H1 (cell line): ENCODE results near the gene GRID1. TPM values are rescaled to one million over a fixed set of nuclear protein-coding genes. Genes with fewer than 3 reads are reported as not detected.

Source experiments
- CTCF ChIA-PET: fragments of 300-600 bp; sonication (Branson Sonifier 250); formaldehyde crosslinking; loops from one replicate; lab custom pipeline; 2021; ENCODE audit not compliant: partially characterized antibody; lab: Charles Lee
- POLR2A ChIA-PET: fragments of 300-600 bp; sonication (Branson Sonifier 250); formaldehyde crosslinking; loops from one replicate; lab custom pipeline; 2021; ENCODE audit warnings: inconsistent platforms; ENCODE audit not compliant: partially characterized antibody; lab: Charles Lee
- DNase-seq, 2 experiments: peaks; one replicate each; pipeline versions ENCODE4 v3.0.0 to v3.0.0-alpha.2; 2010 to 2022; ENCODE audit warnings: low spot score in 2 of 2, low read depth in 1 of 2, mixed read lengths in 1 of 2
- FAIRE-seq: peaks from 2 replicates; lab custom pipeline; 2011; peaks lifted over from hg19 to GRCh38; lab: Jason Lieb, UNC
- H2AFZ ChIP-seq: 2 replicates; pipeline ENCODE4 v1.8.1; 2012; ENCODE audit warnings: low read length, inconsistent platforms
- H2AK5ac ChIP-seq: 2 replicates; pipeline ENCODE4 v1.6.1; 2013; ENCODE audit warnings: low read depth, low read length
- H2BK120ac ChIP-seq: replicated peaks from 2 replicates; pipeline ENCODE3; 2013; ENCODE audit warnings: low read depth, low read length, inconsistent platforms
- H2BK12ac ChIP-seq: 2 replicates; pipeline ENCODE4 v1.6.1; 2013; ENCODE audit warnings: low read depth, low read length
- H2BK15ac ChIP-seq: 2 replicates; pipeline ENCODE4 v1.6.1; 2013; ENCODE audit warnings: low read length
- H2BK20ac ChIP-seq: 2 replicates; pipeline ENCODE4 v1.6.1; 2013; ENCODE audit warnings: low read length
- H2BK5ac ChIP-seq: 2 replicates; pipeline ENCODE4 v1.6.1; 2013; ENCODE audit warnings: low read depth, low read length
- H3K14ac ChIP-seq: 2 replicates; pipeline ENCODE4 v1.6.1; 2013; ENCODE audit warnings: inconsistent platforms; ENCODE audit not compliant: insufficient read length
- H3K18ac ChIP-seq: 2 replicates; pipeline ENCODE4 v1.6.1; 2013; ENCODE audit warnings: low read length; ENCODE audit errors: extremely low read depth
- H3K23ac ChIP-seq: 2 replicates; pipeline ENCODE4 v1.6.1; 2013; ENCODE audit warnings: inconsistent platforms; ENCODE audit not compliant: insufficient read length
- H3K23me2 ChIP-seq: 2 replicates; pipeline ENCODE4 v1.6.1; 2013; ENCODE audit warnings: low read depth, low read length
- H3K27ac ChIP-seq: 2 replicates; pipeline ENCODE4 v1.6.1; 2011; ENCODE audit warnings: low read depth, low read length, inconsistent platforms
- H3K27me3 ChIP-seq, 4 experiments: replicated peaks in 1 of 4; 1 replicate in 1 of 4; 2 replicates in 3 of 4; pipeline versions ENCODE4 v1.6.1 to v1.8.1; 2011 to 2013; ENCODE audit warnings: low read length in 3 of 4, mild to moderate bottlenecking in 3 of 4, inconsistent platforms in 2 of 4, mixed read lengths in 2 of 4, moderate library complexity in 1 of 4; ENCODE audit not compliant: control insufficient read depth in 3 of 4, insufficient read depth in 3 of 4; ENCODE audit errors: extremely low read depth in 1 of 4
- H3K36me3 ChIP-seq, 4 experiments: 2 replicates each; pipeline versions ENCODE4 v1.6.1 to v1.8.1; 2011 to 2013; ENCODE audit warnings: mild to moderate bottlenecking in 4 of 4, low read length in 3 of 4, moderate library complexity in 2 of 4, control low read depth in 1 of 4, inconsistent platforms in 1 of 4; ENCODE audit not compliant: insufficient read depth in 4 of 4, control insufficient read depth in 2 of 4
- H3K4ac ChIP-seq: replicated peaks from 2 replicates; pipeline ENCODE3; 2013; ENCODE audit warnings: low read length, low read depth, mixed read lengths, inconsistent platforms; ENCODE audit not compliant: insufficient read length
- H3K4me1 ChIP-seq, 4 experiments: replicated peaks in 1 of 4; 1 replicate in 1 of 4; 2 replicates in 3 of 4; pipeline versions ENCODE4 v1.6.1 to v1.8.1; 2011 to 2013; ENCODE audit warnings: low read length in 3 of 4, inconsistent platforms in 2 of 4, mixed read lengths in 1 of 4; ENCODE audit not compliant: insufficient read depth in 4 of 4, control insufficient read depth in 3 of 4
- H3K4me2 ChIP-seq, 2 experiments: 2 replicates each; pipeline versions ENCODE4 v1.6.1 to v1.8.1; 2011 to 2013; ENCODE audit warnings: low read depth in 2 of 2, low read length in 2 of 2, control low read depth in 1 of 2, inconsistent platforms in 1 of 2, mild to moderate bottlenecking in 1 of 2; ENCODE audit not compliant: insufficient read depth in 1 of 2
- H3K4me3 ChIP-seq, 4 experiments: fragments of 200-600, 300-600 bp in 1 of 4; sonication (generic), shearing (Covaris generic), sonication (Bioruptor Twin) in 1 of 4; 2 replicates each; pipeline versions ENCODE4 v1.5.1 to v1.8.1; 2011 to 2016; ENCODE audit warnings: low read length in 4 of 4, low read depth in 3 of 4, control low read depth in 2 of 4, inconsistent platforms in 2 of 4, mild to moderate bottlenecking in 2 of 4, mixed read lengths in 1 of 4, moderate library complexity in 1 of 4; ENCODE audit not compliant: insufficient read depth in 2 of 4; ENCODE audit errors: extremely low read depth in 1 of 4
- H3K56ac ChIP-seq: replicated peaks from 2 replicates; pipeline ENCODE3; 2013; ENCODE audit warnings: low read depth, mild to moderate bottlenecking, mixed read lengths, low read length, inconsistent platforms; ENCODE audit not compliant: insufficient read length
- H3K79me1 ChIP-seq: 2 replicates; pipeline ENCODE4 v1.6.1; 2013; ENCODE audit warnings: low read depth, low read length, control low read depth
- H3K79me2 ChIP-seq, 2 experiments: 2 replicates each; pipeline versions ENCODE4 v1.6.1 to v1.8.1; 2012 to 2013; ENCODE audit warnings: low read length in 2 of 2, mild to moderate bottlenecking in 2 of 2, inconsistent platforms in 1 of 2; ENCODE audit not compliant: insufficient read depth in 2 of 2, control insufficient read depth in 1 of 2
- H3K9ac ChIP-seq, 4 experiments: replicated peaks in 1 of 4; 1 replicate in 1 of 4; 2 replicates in 3 of 4; pipeline versions ENCODE4 v1.6.1 to v1.8.1; 2011 to 2013; ENCODE audit warnings: low read depth in 3 of 4, low read length in 3 of 4, control low read depth in 2 of 4, mild to moderate bottlenecking in 2 of 4, moderate library complexity in 2 of 4, inconsistent platforms in 1 of 4; ENCODE audit errors: extremely low read depth in 1 of 4
- H3K9me3 ChIP-seq, 2 experiments: 2 replicates each; pipeline versions ENCODE4 v1.6.1 to v1.8.1; 2012 to 2013; ENCODE audit warnings: mild to moderate bottlenecking in 2 of 2, moderate library complexity in 2 of 2, control low read depth in 1 of 2, inconsistent platforms in 1 of 2, low read depth in 1 of 2, low read length in 1 of 2, mixed read lengths in 1 of 2; ENCODE audit not compliant: insufficient read depth in 2 of 2
- H4K20me1 ChIP-seq, 2 experiments: replicated peaks in 1 of 2; 2 replicates each; pipeline versions ENCODE3 to v1.8.1; 2011 to 2013; ENCODE audit warnings: inconsistent platforms in 2 of 2, low read length in 2 of 2, mild to moderate bottlenecking in 1 of 2; ENCODE audit not compliant: insufficient read depth in 2 of 2, control insufficient read depth in 1 of 2
- H4K5ac ChIP-seq: 2 replicates; pipeline ENCODE4 v1.6.1; 2013; ENCODE audit warnings: low read length, low read depth, mixed read lengths, inconsistent platforms; ENCODE audit not compliant: insufficient read length
- H4K8ac ChIP-seq: 2 replicates; pipeline ENCODE4 v1.8.0; 2013; ENCODE audit warnings: mild to moderate bottlenecking, moderate library complexity, low read length, inconsistent platforms; ENCODE audit not compliant: insufficient read depth; ENCODE audit errors: extremely low read depth
- H4K91ac ChIP-seq: replicated peaks from 2 replicates; pipeline ENCODE3; 2013; ENCODE audit warnings: low read length, mixed read lengths, inconsistent platforms; ENCODE audit not compliant: insufficient read length
- CBX5 ChIP-seq: fragments of 300-800, 300-1000 bp; sonication (generic); IDR thresholded peaks from 2 replicates; pipeline ENCODE4 v1.7.1; 2016; ENCODE audit warnings: antibody characterized with exemption, low read length, low read depth
- JUN ChIP-seq: IDR thresholded peaks from 2 replicates; pipeline ENCODE4 v1.6.1; 2011; ENCODE audit warnings: low read depth, mild to moderate bottlenecking, improper control_type of control experiment, low read length
- JUND ChIP-seq: IDR thresholded peaks from 2 replicates; pipeline ENCODE4 v1.6.1; 2011; ENCODE audit warnings: mild to moderate bottlenecking, improper control_type of control experiment, low read length
- NANOG ChIP-seq: IDR thresholded peaks from 2 replicates; pipeline ENCODE4 v1.6.1; 2011; ENCODE audit warnings: low read length, low read depth, mild to moderate bottlenecking, inconsistent platforms; ENCODE audit not compliant: insufficient read depth, poor library complexity, severe bottlenecking
- POLR2A ChIP-seq, 2 experiments: IDR thresholded peaks; 1 replicate in 1 of 2; 2 replicates in 1 of 2; pipeline ENCODE4 v1.6.1; 2011; ENCODE audit warnings: low read depth in 2 of 2, low read length in 2 of 2, mild to moderate bottlenecking in 2 of 2; ENCODE audit errors: control extremely low read depth in 1 of 2
- SP1 ChIP-seq: IDR thresholded peaks from 2 replicates; pipeline ENCODE4 v1.6.1; 2011; ENCODE audit warnings: low read depth, low read length
- TEAD4 ChIP-seq: IDR thresholded peaks from 2 replicates; pipeline ENCODE4 v1.6.1; 2012; ENCODE audit warnings: low read depth, low read length, inconsistent platforms, mixed read lengths
- ZNF274 ChIP-seq: IDR thresholded peaks from 2 replicates; pipeline ENCODE4 v1.7.0; 2012; ENCODE audit warnings: low read length, borderline replicate concordance; ENCODE audit errors: extremely low read depth
- WGBS, 2 experiments: shearing (Covaris generic) in 1 of 2; methylation state at CpG; one replicate each; pipeline versions ENCODE4 v1.1.6 to v1.1.7; 2013 to 2015; ENCODE audit warnings: low lambda C conversion rate in 2 of 2, mixed read lengths in 2 of 2, inconsistent platforms in 1 of 2, low coverage in 1 of 2, missing lambda C conversion rate in 1 of 2; ENCODE audit not compliant: insufficient replicate concordance in 2 of 2, insufficient coverage in 1 of 2, insufficient read length in 1 of 2; ENCODE audit errors: extremely low coverage in 1 of 2, missing lambda C conversion rate in 1 of 2; 5-methylcytosine and 5-hydroxymethylcytosine counted together
- polyA plus RNA-seq, 7 experiments: library from polyadenylated mRNA; depleted of rRNA in 3 of 7; stranded (reverse) in 5 of 7; unstranded in 2 of 7; fragments of >200 nt in 5 of 7; fragments of 200-250 nt in 2 of 7; gene quantifications; 1 replicate in 5 of 7; 2 replicates in 1 of 7; 4 replicates in 1 of 7; pipeline versions ENCODE4 v1.2.1 to v1.2.3, GENCODE V29; 2011 to 2013; ENCODE audit warnings: missing spikeins in 2 of 7, mixed read lengths in 2 of 7
- total RNA-seq: library from RNA; stranded (reverse); fragmentation: NEBNext Ultra II Directional; extraction: Animal tissue kit (Norgen Biotek cat#: 25700); gene quantifications from 2 replicates; pipeline ENCODE4 v1.2.1, GENCODE V29; 2021

Gene GRID1
- total and polyA plus RNA-seq, 2 of the 8 experiments (the other 6 are each of a cell fraction or from before 2014, with no cell fraction given), result 0.22 to 0.30 TPM

DNA sequence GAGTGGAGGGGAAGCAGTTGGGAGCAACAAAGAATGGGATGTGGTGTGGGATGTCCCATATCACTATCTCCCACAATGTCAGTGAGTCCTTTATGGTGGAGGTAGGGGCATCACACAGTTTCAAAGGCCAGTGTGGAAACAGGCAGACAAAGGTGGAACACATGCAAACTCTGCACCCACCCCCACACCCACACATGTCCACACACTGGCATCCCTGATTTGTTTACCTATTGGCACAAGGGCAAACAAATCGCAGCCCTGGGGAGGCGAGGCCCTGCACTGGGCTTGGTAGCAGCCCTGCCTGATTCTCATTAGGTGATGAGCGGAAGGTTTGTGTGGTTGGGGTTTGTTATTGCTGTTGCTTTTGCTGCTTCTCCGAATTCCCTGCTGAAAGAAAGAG lies 243.3 kb downstream of the GRID1 start:
- FAIRE-seq (no peak), DNase-seq (no peak)
- Histone ChIP-seq H3K23me2 (peaks cover 5% of the 10 kb centered on the region; the same call in 1 of the 2 replicates), H3K36me3 (no peaks in the 10 kb centered on the region), H3K4ac (no peak overlapping the region), H2BK12ac (no peak overlapping the region), H4K5ac (no peak overlapping the region), H2AFZ (no peak overlapping the region), H3K14ac (no peak overlapping the region), H3K56ac (no peak overlapping the region), H3K18ac (no peak overlapping the region), H3K4me3 (no peak overlapping the region), H2BK15ac (no peak overlapping the region), H4K20me1 (no peaks in the 10 kb centered on the region), H3K27me3 (no peaks in the 10 kb centered on the region), H3K79me1 (no peaks in the 10 kb centered on the region), H3K4me2 (no peak overlapping the region), H3K23ac (no peak overlapping the region), H3K9me3 (no peaks in the 10 kb centered on the region), H3K4me1 (no peaks in the 10 kb centered on the region; a peak in 1 of 7 replicates), H3K79me2 (no peaks in the 10 kb centered on the region), H2AK5ac (no peak overlapping the region), H2BK5ac (no peak overlapping the region; the same call in 1 of the 2 replicates), H2BK120ac (no peak overlapping the region), H3K27ac (no peak overlapping the region), H4K8ac (peak overlapping the region; percentile 14), H3K9ac (no peak overlapping the region), H2BK20ac (no peak overlapping the region), H4K91ac (no peak overlapping the region)
- 91% methylated on average over 4 of the region's 4 CpGs; no CpG with 5 or more reads in 1 of the 2 experiments for WGBS, 2 experiments
- TF ChIP-seq ZNF274, result no peak
- TF ChIP-seq TEAD4, result no peak
- no peak for TF ChIP-seq NANOG
- TF ChIP-seq CBX5, result no peak
- no peak for TF ChIP-seq SP1
- TF ChIP-seq JUND, result no peak
- TF ChIP-seq JUN, result no peak
- no peak for TF ChIP-seq POLR2A (IDR thresholded peaks at IDR 0.05; ENCODE audit: control extremely low read depth in 1 of 2, low read depth in 2 of 2, low read length in 2 of 2)
- ChIA-PET CTCF (interaction anchor here (1.1 to 3.3 kb wide), 5 partner anchors 12 to 198 kb away, joined by 3 to 15 read pairs (median 11); no protein-coding TSS in a partner anchor), POLR2A (no interaction called here)
